H9 (cell line): ENCODE results near the gene REC114. TPM values are rescaled to one million over a fixed set of nuclear protein-coding genes. Genes with fewer than 3 reads are reported as not detected.

ENCODE experiments used
- DNase-seq: peaks from one replicate; pipeline ENCODE4 v3.0.0-alpha.2; 2017
- H2AFZ ChIP-seq: one replicate; pipeline ENCODE4 v1.6.1; 2013; ENCODE audit warnings: mild to moderate bottlenecking, low read length, control low read depth, moderate library complexity
- H2AK5ac ChIP-seq: 2 replicates; pipeline ENCODE4 v1.6.1; 2013; ENCODE audit warnings: low read length, control low read depth, mixed read lengths; ENCODE audit not compliant: insufficient read length
- H2BK120ac ChIP-seq: one replicate; pipeline ENCODE4 v1.6.1; 2013; ENCODE audit warnings: low read depth, mild to moderate bottlenecking, low read length, control low read depth, inconsistent platforms; ENCODE audit not compliant: poor library complexity, severe bottlenecking
- H2BK12ac ChIP-seq: 2 replicates; pipeline ENCODE4 v1.6.1; 2013; ENCODE audit warnings: low read length, control low read depth, mixed read lengths, low read depth; ENCODE audit not compliant: insufficient read length
- H2BK15ac ChIP-seq: 2 replicates; pipeline ENCODE4 v1.6.1; 2013; ENCODE audit warnings: low read depth, low read length, control low read depth
- H2BK20ac ChIP-seq: one replicate; pipeline ENCODE4 v1.6.1; 2013; ENCODE audit warnings: low read depth, mild to moderate bottlenecking, low read length, control low read depth, inconsistent platforms; ENCODE audit not compliant: poor library complexity, severe bottlenecking
- H2BK5ac ChIP-seq: 2 replicates; pipeline ENCODE4 v1.6.1; 2013; ENCODE audit warnings: low read length, control low read depth, mixed read lengths; ENCODE audit not compliant: insufficient read length
- H3K14ac ChIP-seq: 2 replicates; pipeline ENCODE4 v1.6.1; 2013; ENCODE audit warnings: low read length, control low read depth; ENCODE audit not compliant: insufficient read depth
- H3K18ac ChIP-seq: 2 replicates; pipeline ENCODE4 v1.6.1; 2013; ENCODE audit warnings: low read depth, mild to moderate bottlenecking, mixed read lengths, low read length, control low read depth; ENCODE audit not compliant: insufficient read length
- H3K23ac ChIP-seq: 2 replicates; pipeline ENCODE4 v1.6.1; 2013; ENCODE audit warnings: low read length, control low read depth, mixed read lengths, low read depth; ENCODE audit not compliant: insufficient read length
- H3K23me2 ChIP-seq: 2 replicates; pipeline ENCODE4 v1.6.1; 2013; ENCODE audit warnings: low read depth, mild to moderate bottlenecking, mixed read lengths, low read length, control low read depth; ENCODE audit not compliant: insufficient read length, poor library complexity, severe bottlenecking
- H3K27ac ChIP-seq: 2 replicates; pipeline ENCODE4 v1.5.1; 2013; ENCODE audit warnings: low read length, control low read depth, mixed read lengths, low read depth; ENCODE audit not compliant: insufficient read length
- H3K27me3 ChIP-seq: 2 replicates; pipeline ENCODE4 v1.6.1; 2013; ENCODE audit warnings: low read length, control low read depth, inconsistent platforms; ENCODE audit not compliant: insufficient read depth
- H3K4ac ChIP-seq: 2 replicates; pipeline ENCODE4 v1.6.1; 2013; ENCODE audit warnings: low read depth, mild to moderate bottlenecking, control low read depth, inconsistent platforms, low read length, moderate library complexity
- H3K4me1 ChIP-seq: 2 replicates; pipeline ENCODE4 v1.6.1; 2013; ENCODE audit warnings: low read length, control low read depth, inconsistent platforms; ENCODE audit not compliant: insufficient read depth
- H3K4me2 ChIP-seq: 2 replicates; pipeline ENCODE4 v1.6.1; 2013; ENCODE audit warnings: low read length, control low read depth, mixed read lengths; ENCODE audit not compliant: insufficient read length, insufficient read depth
- H3K56ac ChIP-seq: 2 replicates; pipeline ENCODE4 v1.6.1; 2013; ENCODE audit warnings: low read depth, mild to moderate bottlenecking, mixed read lengths, low read length, control low read depth; ENCODE audit not compliant: insufficient read length
- H3K79me1 ChIP-seq: 2 replicates; pipeline ENCODE4 v1.6.1; 2013; ENCODE audit warnings: low read depth, mild to moderate bottlenecking, moderate library complexity, low read length, control low read depth, inconsistent platforms; ENCODE audit not compliant: insufficient read depth, poor library complexity, severe bottlenecking
- H3K79me2 ChIP-seq: 2 replicates; pipeline ENCODE4 v1.6.1; 2013; ENCODE audit warnings: low read length, control low read depth, inconsistent platforms; ENCODE audit not compliant: insufficient read depth
- H3K9ac ChIP-seq: 2 replicates; pipeline ENCODE4 v1.6.1; 2013; ENCODE audit warnings: low read length, control low read depth, mixed read lengths; ENCODE audit not compliant: insufficient read length; ENCODE audit errors: extremely low read depth
- H3K9me3 ChIP-seq: one replicate; pipeline ENCODE4 v1.6.1; 2013; ENCODE audit warnings: low read depth, low read length, inconsistent platforms; ENCODE audit not compliant: control insufficient read depth
- H3T11ph ChIP-seq: one replicate; pipeline ENCODE4 v1.6.1; 2013; ENCODE audit warnings: mild to moderate bottlenecking, low read length, control low read depth, inconsistent platforms
- H4K20me1 ChIP-seq: one replicate; pipeline ENCODE4 v1.6.1; 2013; ENCODE audit not compliant: control insufficient read depth, insufficient read length, insufficient read depth
- H4K5ac ChIP-seq: 2 replicates; pipeline ENCODE4 v1.6.1; 2013; ENCODE audit warnings: low read depth, mild to moderate bottlenecking, mixed read lengths, low read length, control low read depth; ENCODE audit not compliant: insufficient read length
- H4K8ac ChIP-seq: replicated peaks from 2 replicates; pipeline ENCODE4 v1.6.1; 2013; ENCODE audit warnings: low read length, control low read depth, mixed read lengths, low read depth; ENCODE audit not compliant: insufficient read length
- H4K91ac ChIP-seq: 2 replicates; pipeline ENCODE4 v1.6.1; 2013; ENCODE audit warnings: low read depth, mild to moderate bottlenecking, moderate library complexity, mixed read lengths, low read length, control low read depth; ENCODE audit not compliant: insufficient read length
- H3K27ac Mint-ChIP-seq, 3 experiments: 2 replicates in 2 of 3; 3 replicates in 1 of 3; pipeline ENCODE4 v1.8.0; 2020 to 2021; ENCODE audit warnings: mixed read lengths in 3 of 3, mild to moderate bottlenecking in 1 of 3, moderate library complexity in 1 of 3
- H3K27me3 Mint-ChIP-seq: 2 replicates; pipeline ENCODE4 v1.8.0; 2021; ENCODE audit warnings: low read depth, mild to moderate bottlenecking, moderate library complexity, mixed read lengths
- H3K36me3 Mint-ChIP-seq, 3 experiments: 2 replicates in 2 of 3; 3 replicates in 1 of 3; pipeline ENCODE4 v1.8.0; 2020 to 2021; ENCODE audit warnings: low read depth in 3 of 3, mixed read lengths in 3 of 3; ENCODE audit not compliant: insufficient read depth in 1 of 3
- H3K4me1 Mint-ChIP-seq, 2 experiments: 2 replicates each; pipeline ENCODE4 v1.8.0; 2020; ENCODE audit warnings: mixed read lengths in 2 of 2
- H3K4me3 Mint-ChIP-seq, 2 experiments: 2 replicates in 1 of 2; 3 replicates in 1 of 2; pipeline ENCODE4 v1.8.0; 2020 to 2021; ENCODE audit warnings: mild to moderate bottlenecking in 2 of 2, mixed read lengths in 2 of 2, moderate library complexity in 1 of 2
- H3K9me3 Mint-ChIP-seq, 2 experiments: 2 replicates in 1 of 2; 3 replicates in 1 of 2; pipeline ENCODE4 v1.8.0; 2020; ENCODE audit warnings: mild to moderate bottlenecking in 2 of 2, mixed read lengths in 2 of 2, moderate library complexity in 1 of 2
- WGBS: extraction: QIAGEN DNeasy Blood & Tissue Kit; methylation state at CpG from one replicate; pipeline ENCODE4 v1.1.7; 2013; ENCODE audit warnings: missing lambda C conversion rate, low lambda C conversion rate, mixed read lengths; ENCODE audit not compliant: insufficient read length; ENCODE audit errors: extremely low coverage; 5-methylcytosine and 5-hydroxymethylcytosine counted together
- total RNA-seq: library from RNA; stranded (reverse); gene quantifications from 2 replicates; pipeline ENCODE4 v1.2.1, GENCODE V29; 2021
- TF ChIP-seq, protein P1 (sequence below): fragments of 200-600 bp; sonication (generic); conservative IDR thresholded peaks from 3 replicates; pipeline ENCODE4 v1.8.0; 2021; ENCODE audit warnings: antibody characterized with exemption, mild to moderate bottlenecking

REC114 gene
- total RNA-seq, 1 experiment from 2014 or later = not detected

DNA sequence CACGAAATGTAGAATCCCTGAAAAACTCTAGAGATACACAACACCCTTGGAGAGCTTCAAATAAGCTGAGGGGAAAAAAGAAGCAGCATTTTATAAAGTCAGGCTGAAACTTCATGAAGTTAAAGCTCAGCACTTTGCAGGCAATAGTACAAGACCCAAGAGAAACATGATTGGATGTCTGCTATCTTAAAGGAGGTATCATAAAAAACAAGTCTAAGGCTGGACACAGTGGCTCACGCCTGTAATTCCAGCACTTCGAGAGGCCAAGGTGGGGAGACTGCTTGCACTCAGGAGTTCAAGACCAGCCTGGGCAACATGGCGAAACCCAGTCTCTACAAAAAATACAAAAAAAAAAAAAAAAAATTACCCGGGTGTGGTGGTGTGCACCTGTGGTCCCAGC lies 147.3 kb downstream of the REC114 start:
- no peaks in the 10 kb centered on the region for H3K27me3 Mint-ChIP-seq
- H3K23me2 ChIP-seq = no peaks in the 10 kb centered on the region
- H3K27ac ChIP-seq = no peak overlapping the region
- H3K4ac ChIP-seq = no peak overlapping the region
- no peak overlapping the region for H2BK15ac ChIP-seq
- H4K20me1 ChIP-seq = no peaks in the 10 kb centered on the region
- H4K5ac ChIP-seq = no peak overlapping the region
- H3K14ac ChIP-seq = no peak overlapping the region
- no peak overlapping the region for H2BK5ac ChIP-seq
- no peak overlapping the region for H3T11ph ChIP-seq
- H3K9ac ChIP-seq = no peak overlapping the region
- H2BK120ac ChIP-seq = no peak overlapping the region
- no peak overlapping the region for H3K18ac ChIP-seq
- no peak overlapping the region for H3K56ac ChIP-seq
- H3K27me3 ChIP-seq = no peaks in the 10 kb centered on the region
- no peak overlapping the region for H4K8ac ChIP-seq
- DNase-seq = no peak
- no CpG with 5 or more reads among the region's 5 CpGs for WGBS
- no peak overlapping the region for H2AK5ac ChIP-seq
- TF ChIP-seq, protein P1, sequence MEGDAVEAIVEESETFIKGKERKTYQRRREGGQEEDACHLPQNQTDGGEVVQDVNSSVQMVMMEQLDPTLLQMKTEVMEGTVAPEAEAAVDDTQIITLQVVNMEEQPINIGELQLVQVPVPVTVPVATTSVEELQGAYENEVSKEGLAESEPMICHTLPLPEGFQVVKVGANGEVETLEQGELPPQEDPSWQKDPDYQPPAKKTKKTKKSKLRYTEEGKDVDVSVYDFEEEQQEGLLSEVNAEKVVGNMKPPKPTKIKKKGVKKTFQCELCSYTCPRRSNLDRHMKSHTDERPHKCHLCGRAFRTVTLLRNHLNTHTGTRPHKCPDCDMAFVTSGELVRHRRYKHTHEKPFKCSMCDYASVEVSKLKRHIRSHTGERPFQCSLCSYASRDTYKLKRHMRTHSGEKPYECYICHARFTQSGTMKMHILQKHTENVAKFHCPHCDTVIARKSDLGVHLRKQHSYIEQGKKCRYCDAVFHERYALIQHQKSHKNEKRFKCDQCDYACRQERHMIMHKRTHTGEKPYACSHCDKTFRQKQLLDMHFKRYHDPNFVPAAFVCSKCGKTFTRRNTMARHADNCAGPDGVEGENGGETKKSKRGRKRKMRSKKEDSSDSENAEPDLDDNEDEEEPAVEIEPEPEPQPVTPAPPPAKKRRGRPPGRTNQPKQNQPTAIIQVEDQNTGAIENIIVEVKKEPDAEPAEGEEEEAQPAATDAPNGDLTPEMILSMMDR = no peak
- H3K9me3 ChIP-seq = no peaks in the 10 kb centered on the region
- H3K23ac ChIP-seq = no peak overlapping the region
- no peak overlapping the region for H2BK12ac ChIP-seq
- H3K36me3 Mint-ChIP-seq = peaks cover 14 to 42% (median 42%) of the 10 kb centered on the region in 3 experiments; a peak in 6 of 7 replicates
- H3K4me1 Mint-ChIP-seq = peaks cover 7 to 10% of the 10 kb centered on the region in 2 experiments
- no peak overlapping the region for H3K27ac Mint-ChIP-seq
- H3K79me2 ChIP-seq = peaks cover 3% of the 10 kb centered on the region; the same call in 1 of the 2 replicates
- H3K79me1 ChIP-seq = no peaks in the 10 kb centered on the region
- H3K4me3 Mint-ChIP-seq = no peak overlapping the region
- no peaks in the 10 kb centered on the region for H3K4me1 ChIP-seq
- no peak overlapping the region for H2BK20ac ChIP-seq
- no peak overlapping the region for H4K91ac ChIP-seq
- no peak overlapping the region for H2AFZ ChIP-seq
- H3K4me2 ChIP-seq = no peak overlapping the region
- no peaks in the 10 kb centered on the region for H3K9me3 Mint-ChIP-seq
